Inflammatory macrophage (primary cell): ENCODE data around the gene PODXL.

Experiments
- DNase-seq, 2 donors: peaks; one replicate each; pipeline ENCODE4 v3.0.0-alpha.2; 2020 to 2022
- total RNA-seq, 18 experiments: gene quantifications; one replicate each; lab custom pipeline; 2026; ENCODE audit warnings: mixed read lengths in 6 of 18, inconsistent platforms in 2 of 18; lab: John Stamatoyannopoulos, UW

The PODXL gene
- 2.6 to 25.7 (median 8.3) reads per million in 18 experiments for total RNA-seq

- peak; percentile 44 to 52 for DNase-seq
Observed at GRCh38 chr7:131556053-131556908, at the start of gene PODXL. TSS of gene PODXL (minus strand) at chr7:131556628. CDS start at chr7:131556359, 269 bp downstream.

- no peak for DNase-seq
Observed at GRCh38 chr7:131605280-131605878, 49.0 kb upstream of the PODXL start.

- no peak for DNase-seq
Observed at GRCh38 chr7:131604841-131605279, 48.4 kb upstream of the PODXL start.

- no peak for DNase-seq
Observed at GRCh38 chr7:131603932-131604331, 47.5 kb upstream of the PODXL start.

GRCh38 chr7:131602994-131603372, 46.6 kb upstream of the PODXL start:
- DNase-seq: no peak

GRCh38 chr7:131602304-131602993, 46.0 kb upstream of the PODXL start:
- DNase-seq: no peak

- DNase-seq: no peak
Observed at GRCh38 chr7:131600085-131600881, 43.9 kb upstream of the PODXL start.

GRCh38 chr7:131596785-131597184, 40.4 kb upstream of the PODXL start:
- no peak for DNase-seq

- DNase-seq: no peak
Observed at GRCh38 chr7:131595699-131596098, 39.3 kb upstream of the PODXL start.

- DNase-seq: no peak
Observed at GRCh38 chr7:131591687-131592319, 35.4 kb upstream of the PODXL start.

GRCh38 chr7:131587315-131587923, 31.0 kb upstream of the PODXL start:
- DNase-seq: no peak

- DNase-seq: no peak
Observed at GRCh38 chr7:131586759-131587158, 30.3 kb upstream of the PODXL start.

- DNase-seq: no peak
Observed at GRCh38 chr7:131586259-131586658, 29.8 kb upstream of the PODXL start.

- no peak for DNase-seq
Observed at GRCh38 chr7:131583430-131583829, 27.0 kb upstream of the PODXL start.

- DNase-seq: no peak
Observed at GRCh38 chr7:131581241-131582051, 25.0 kb upstream of the PODXL start.

- no peak for DNase-seq
Observed at GRCh38 chr7:131578602-131579001, 22.2 kb upstream of the PODXL start.

- no peak for DNase-seq
Observed at GRCh38 chr7:131574741-131575140, 18.3 kb upstream of the PODXL start.

- no peak for DNase-seq
Observed at GRCh38 chr7:131570401-131570800, 14.0 kb upstream of the PODXL start.

- no peak for DNase-seq
Observed at GRCh38 chr7:131568970-131569369, 12.5 kb upstream of the PODXL start.

- DNase-seq: no peak
Observed at GRCh38 chr7:131568510-131568909, 12.1 kb upstream of the PODXL start.

- DNase-seq: no peak
Observed at GRCh38 chr7:131564640-131565039, 8.2 kb upstream of the PODXL start.
